T follicular helper cell (primary cell): ENCODE data around the gene PRUNE1.

ENCODE experiments used
- DNase-seq: peaks from one replicate; pipeline ENCODE4 v3.0.0-alpha.2; 2020; ENCODE audit warnings: low read depth
- total RNA-seq, 2 experiments: gene quantifications; one replicate each; lab custom pipeline; 2026; lab: John Stamatoyannopoulos, UW

PRUNE1 gene
- total RNA-seq: 19.1 to 40.1 reads per million in 2 experiments

DNA sequence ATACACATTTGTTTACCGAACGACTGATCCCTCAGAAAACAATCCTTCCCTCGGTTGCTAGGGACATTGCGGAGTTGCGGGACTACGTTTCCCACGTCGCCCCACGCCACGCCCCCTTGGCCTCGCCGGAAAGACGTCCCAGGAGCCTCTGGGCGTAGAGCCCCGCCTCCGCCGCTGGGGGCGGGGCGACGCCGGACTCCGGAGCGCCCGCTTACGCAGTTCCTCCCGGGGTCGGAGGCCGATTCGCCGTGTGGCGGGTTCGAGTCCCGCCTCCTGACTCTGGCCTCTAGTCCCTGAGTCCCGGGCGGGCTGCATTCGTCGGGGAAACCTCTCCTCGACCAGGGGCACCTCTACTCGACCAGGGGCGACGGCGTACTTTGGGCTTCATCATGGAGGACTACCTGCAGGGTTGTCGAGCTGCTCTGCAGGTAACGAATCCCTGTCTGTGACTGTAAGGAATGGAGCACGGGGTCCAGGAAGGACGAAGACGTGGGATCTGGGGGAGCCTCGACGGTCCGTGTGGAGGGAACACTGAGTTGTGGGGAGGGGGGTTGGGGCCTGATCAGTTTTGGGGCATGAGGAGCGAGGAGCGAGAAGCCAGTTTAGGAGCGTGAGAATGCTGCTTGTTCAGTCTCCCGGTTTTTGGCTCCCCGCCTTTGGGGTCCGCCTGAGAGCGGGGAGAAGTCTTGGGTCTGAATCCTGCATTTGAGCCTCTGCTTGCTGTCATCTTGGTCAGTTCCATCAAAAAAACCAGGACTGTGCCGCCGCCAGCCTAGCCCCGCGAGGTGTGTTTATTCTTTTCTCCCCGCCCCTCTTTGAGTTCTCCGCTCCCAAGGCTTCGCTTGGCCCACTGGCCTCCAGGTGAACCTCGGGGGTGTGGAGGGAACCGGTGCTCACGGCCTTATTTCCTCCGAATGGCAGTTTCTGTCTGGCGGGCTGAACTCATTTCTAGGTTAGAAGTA is at the start of gene PRUNE1:
Gene PRUNE1, plus strand, starts transcription at position 206 of the 962 bp plus-strand sequence. Its CDS starts 184 bp downstream, at position 390.
- peak; percentile 95 for DNase-seq

GRCh38 chr1:150960646-150961045 is 47.6 kb upstream of the PRUNE1 start:
- no peak for DNase-seq

DNA sequence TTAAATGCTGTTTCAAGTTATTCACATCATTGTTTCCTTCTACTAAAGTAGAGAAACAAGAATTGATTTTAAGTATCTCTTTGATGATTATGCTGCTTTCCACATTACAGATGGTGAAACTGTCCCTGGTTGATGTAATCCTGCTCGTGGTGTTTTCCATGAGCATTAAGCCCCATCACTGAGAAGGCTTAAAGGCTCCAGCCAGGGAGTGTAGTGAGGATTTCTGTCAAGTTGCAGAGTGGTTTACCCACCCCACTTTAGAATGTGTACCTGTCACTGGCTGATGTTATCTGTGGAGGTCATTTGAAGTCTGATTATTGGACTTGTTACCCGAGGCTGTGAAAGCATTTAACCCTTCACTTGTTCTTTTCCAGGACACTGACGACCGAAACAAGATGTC is 46.5 kb upstream of the PRUNE1 start:
- no peak for DNase-seq

- no peak for DNase-seq
These were observed 44.7 kb upstream of the PRUNE1 start for GRCh38 chr1:150963321-150964163.

DNA sequence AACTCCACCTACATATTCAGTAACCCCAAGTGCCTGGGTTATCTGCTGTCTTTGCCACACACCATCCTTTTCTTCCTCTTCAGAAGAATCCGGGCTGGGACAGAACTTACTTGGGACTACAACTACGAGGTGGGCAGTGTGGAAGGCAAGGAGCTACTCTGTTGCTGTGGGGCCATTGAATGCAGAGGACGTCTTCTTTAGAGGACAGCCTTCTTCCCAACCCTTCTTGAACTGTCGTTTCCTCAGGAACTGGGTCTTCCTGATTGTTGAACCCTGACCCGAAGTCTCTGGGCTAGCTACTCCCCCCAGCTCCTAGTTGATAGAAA is 44.1 kb upstream of the PRUNE1 start:
- no peak for DNase-seq

DNA sequence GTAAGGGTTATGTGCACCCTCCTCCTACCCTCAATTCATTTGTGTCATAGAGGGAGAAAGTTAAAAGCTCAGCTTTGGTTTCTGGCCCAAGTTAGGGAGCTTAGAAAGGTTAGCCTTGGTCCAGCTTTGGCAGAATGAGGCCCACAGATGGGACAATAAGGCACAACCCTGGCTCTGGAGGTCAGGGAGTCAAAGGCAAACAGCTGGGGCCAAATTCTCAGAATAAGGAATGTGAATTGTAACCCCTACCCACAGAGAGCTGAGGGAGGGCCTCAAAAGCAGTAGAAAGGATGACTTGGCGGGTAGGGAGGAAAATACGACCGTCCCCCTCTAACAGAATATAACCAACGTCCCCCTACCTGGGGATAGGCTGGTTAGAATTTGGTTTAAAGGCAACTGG is 42.6 kb upstream of the PRUNE1 start:
- no peak for DNase-seq

GRCh38 chr1:150966011-150966410 is 42.2 kb upstream of the PRUNE1 start:
- no peak for DNase-seq

DNA sequence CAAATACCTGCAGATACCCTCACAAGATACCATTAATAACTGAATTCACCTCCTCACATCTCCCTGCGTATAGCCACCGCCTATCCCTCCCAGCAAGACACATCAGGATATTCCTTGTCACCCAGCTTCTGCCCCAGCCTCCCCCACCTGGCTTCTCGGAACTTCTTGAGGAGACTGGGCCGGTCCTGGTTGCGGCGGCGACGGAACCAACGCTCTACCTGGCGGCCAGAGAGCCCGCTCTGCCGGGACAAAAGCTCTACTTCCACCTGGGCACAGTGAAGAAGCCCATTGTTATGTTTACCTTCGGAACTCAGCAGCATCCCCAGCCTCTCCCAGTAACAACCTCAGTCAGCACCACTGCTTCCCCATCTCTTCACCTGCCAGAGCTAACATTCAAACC is 40.3 kb upstream of the PRUNE1 start:
- DNase-seq: no peak

DNA sequence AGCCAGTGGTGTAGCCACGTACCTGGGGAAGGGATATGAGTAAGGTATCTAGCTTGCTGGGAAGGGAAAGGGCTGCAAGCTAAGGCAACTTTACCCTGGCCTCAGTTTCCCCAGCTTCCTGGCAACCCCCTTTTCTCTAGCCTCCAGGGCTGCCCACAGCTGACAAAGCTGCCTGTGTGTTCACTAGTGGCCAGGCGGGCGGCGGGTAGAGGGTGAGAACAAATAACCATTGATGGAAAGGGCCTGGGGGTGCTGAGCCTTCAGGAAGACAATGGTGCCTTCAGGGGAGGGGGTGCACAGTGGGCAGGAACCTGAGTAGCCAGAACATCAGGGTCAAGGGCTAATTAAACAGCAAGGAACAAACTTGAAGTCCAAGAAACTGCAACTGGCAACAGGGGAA is 39.8 kb upstream of the PRUNE1 start:
- DNase-seq: no peak

- DNase-seq: no peak
These were observed 38.6 kb upstream of the PRUNE1 start for GRCh38 chr1:150969626-150970025.

- DNase-seq: no peak
These were observed 37.3 kb upstream of the PRUNE1 start for GRCh38 chr1:150970808-150971582.

- no peak for DNase-seq
These were observed 36.4 kb upstream of the PRUNE1 start for GRCh38 chr1:150971583-150972416.

GRCh38 chr1:150972417-150972940 is 35.8 kb upstream of the PRUNE1 start:
- DNase-seq: no peak

GRCh38 chr1:150973258-150973835 is 34.9 kb upstream of the PRUNE1 start:
- no peak for DNase-seq

DNA sequence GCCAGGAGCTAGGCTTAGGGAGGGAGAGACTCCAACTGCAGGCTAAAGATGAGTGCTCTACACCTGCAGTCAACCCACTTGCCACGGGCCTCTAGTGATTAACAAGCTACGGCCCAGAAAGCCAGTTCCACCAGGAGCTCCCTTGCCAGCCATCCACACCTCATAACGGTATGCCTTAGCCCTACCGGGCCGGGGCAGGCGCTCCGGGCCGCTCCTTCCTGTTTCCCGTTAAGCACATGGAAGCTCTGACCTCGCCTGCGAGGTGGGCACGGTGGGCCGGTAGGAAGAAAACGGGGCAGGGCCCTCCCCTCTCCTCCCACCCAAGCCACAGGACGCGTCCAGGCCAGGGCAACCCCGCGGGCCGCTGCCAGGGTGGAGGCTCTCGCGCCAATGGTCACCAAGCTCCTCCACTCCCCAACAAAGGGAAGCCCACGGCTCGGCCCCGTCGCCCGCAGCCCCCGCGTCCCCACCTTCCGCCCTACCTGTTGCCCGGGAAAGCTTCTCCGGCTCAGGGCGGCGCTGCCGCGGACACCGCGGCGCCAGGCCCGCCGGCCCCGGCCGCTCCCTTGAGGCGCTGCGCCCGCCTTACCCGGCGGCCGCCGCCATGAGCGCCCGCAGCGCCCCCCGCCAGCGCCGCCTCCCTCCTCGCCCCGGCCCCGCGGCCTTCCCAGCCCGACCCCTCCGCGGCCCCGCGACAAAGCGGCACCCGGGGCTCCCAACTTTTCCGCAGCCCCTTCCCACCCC is 34.2 kb upstream of the PRUNE1 start:
- peak; percentile 12 for DNase-seq

DNA sequence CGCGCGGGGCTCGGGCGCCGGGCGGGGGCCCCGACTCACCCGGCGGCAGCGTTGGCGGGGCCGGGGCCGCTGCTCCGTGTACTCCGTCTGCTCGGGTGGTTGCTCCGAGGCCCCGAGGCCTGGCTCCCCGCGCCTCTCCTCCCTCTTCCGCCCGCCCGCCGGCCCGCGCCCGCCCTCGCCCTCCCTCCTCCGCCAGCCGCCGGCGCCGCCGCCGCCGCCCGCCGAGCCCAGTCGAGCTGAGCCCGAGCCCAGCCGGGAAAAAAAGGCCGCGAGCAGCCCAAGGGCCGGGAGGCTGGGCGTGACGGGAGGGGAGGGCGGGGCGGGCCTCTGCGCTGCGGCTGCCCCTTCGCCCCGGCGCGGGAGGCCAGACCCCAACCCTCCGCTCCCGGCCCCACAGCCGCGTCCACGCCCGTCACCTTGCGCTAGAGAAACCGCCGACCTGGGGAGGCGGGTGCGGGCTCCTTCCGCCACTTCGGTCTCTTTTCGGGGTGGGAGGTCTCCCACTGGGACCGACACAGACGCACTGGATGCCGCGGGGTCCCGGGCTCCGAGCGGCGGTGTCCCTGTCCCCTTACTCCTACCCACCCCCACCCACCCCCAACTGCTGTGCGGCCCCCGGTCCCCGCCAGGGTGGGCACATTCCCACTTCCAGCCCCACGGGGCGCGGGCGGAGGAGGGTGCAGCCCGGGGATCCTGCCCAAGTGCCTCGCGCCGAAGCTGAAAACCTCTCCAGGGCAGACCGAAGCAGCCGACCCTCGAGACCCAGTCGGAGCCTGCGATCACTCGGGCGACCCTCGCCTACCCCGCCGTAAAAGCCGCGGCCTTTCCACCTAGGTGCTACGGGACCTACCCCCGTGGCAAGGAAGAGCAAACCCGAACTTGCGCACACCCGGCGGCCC is 33.4 kb upstream of the PRUNE1 start, which contains the start of gene CERS2:
Gene CERS2, minus strand, starts transcription at position 256 of the 899 bp plus-strand sequence. CDS start 5,745 bp downstream, outside the sequence.
- DNase-seq: peak; percentile 74

- DNase-seq: no peak
These were observed 31.8 kb upstream of the PRUNE1 start for GRCh38 chr1:150976401-150976821.
